ACC112 (cell line): Measurements from ENCODE around the gene NPRL2.

Experiments
- H2AFZ ChIP-seq: fragments of 200-600 bp; sonication (generic); one replicate; pipeline ENCODE4 v1.6.0; 2017; ENCODE audit warnings: antibody characterized with exemption, low read length; ENCODE audit not compliant: unreplicated experiment
- H3K27ac ChIP-seq: fragments of 200-600 bp; sonication (generic); 2 replicates; pipeline ENCODE4 v1.5.1; 2014; ENCODE audit warnings: low read depth, mild to moderate bottlenecking, antibody characterized with exemption, low read length, moderate library complexity
- H3K27me3 ChIP-seq: fragments of 200-600 bp; sonication (generic); 2 replicates; pipeline ENCODE4 v1.6.1; 2014; ENCODE audit warnings: mild to moderate bottlenecking, antibody characterized with exemption, low read length, moderate library complexity, mixed read lengths; ENCODE audit not compliant: insufficient read depth
- H3K36me3 ChIP-seq: fragments of 200-600 bp; sonication (generic); 2 replicates; pipeline ENCODE4 v1.6.1; 2016; ENCODE audit warnings: mild to moderate bottlenecking, antibody characterized with exemption, low read length, moderate library complexity, mixed read lengths; ENCODE audit not compliant: insufficient read depth
- H3K4me1 ChIP-seq: fragments of 200-600 bp; sonication (generic); one replicate; pipeline ENCODE4 v1.6.1; 2016; ENCODE audit warnings: low read length, mixed read lengths; ENCODE audit not compliant: insufficient read depth, unreplicated experiment, control insufficient read depth
- H3K4me3 ChIP-seq: fragments of 200-600 bp; sonication (generic); 2 replicates; pipeline ENCODE4 v1.5.1; 2014; ENCODE audit warnings: mild to moderate bottlenecking, low read depth, low read length
- H3K79me2 ChIP-seq: fragments of 200-600 bp; sonication (generic); one replicate; pipeline ENCODE4 v1.6.0; 2016; ENCODE audit warnings: low read length; ENCODE audit not compliant: control insufficient read depth, unreplicated experiment, insufficient read depth

Gene NPRL2

GRCh38 chr3:50303013-50303815, 47.4 kb downstream of the NPRL2 start, which contains the start of gene HYAL1:
Gene HYAL1, minus strand, starts transcription at chr3:50303574. Its CDS starts 618 bp downstream, at chr3:50302956.
- Histone ChIP-seq H3K27ac (no peak within 1 kb of the TSS), H3K79me2 (peaks cover 5% of the 10 kb centered on the region), H3K4me1 (peaks cover 17% of the 10 kb centered on the region), H2AFZ (no peak within 1 kb of the TSS), H3K4me3 (0 out of 2 replicates have a peak within 1 kb of the TSS, but pooled peaks have one; percentile 10), H3K36me3 (no peaks in the 10 kb centered on the region), H3K27me3 (no peaks in the 10 kb centered on the region)

GRCh38 chr3:50302095-50303012, 48.2 kb downstream of the NPRL2 start:
- Histone ChIP-seq H3K27ac (no peak overlapping the region), H3K79me2 (peaks cover 5% of the 10 kb centered on the region), H3K27me3 (no peaks in the 10 kb centered on the region), H3K36me3 (no peaks in the 10 kb centered on the region), H2AFZ (no peak overlapping the region), H3K4me3 (no peak overlapping the region), H3K4me1 (peaks cover 20% of the 10 kb centered on the region)

GRCh38 chr3:50300681-50301254, 49.8 kb downstream of the NPRL2 start:
- peak overlapping the region; percentile 82 for H3K27ac ChIP-seq
- H3K4me3 ChIP-seq = peak overlapping the region; percentile 76
- H3K4me1 ChIP-seq = peaks cover 20% of the 10 kb centered on the region
- H3K36me3 ChIP-seq = no peaks in the 10 kb centered on the region
- no peak overlapping the region for H2AFZ ChIP-seq
- peaks cover 5% of the 10 kb centered on the region for H3K79me2 ChIP-seq
- no peaks in the 10 kb centered on the region for H3K27me3 ChIP-seq

GRCh38 chr3:50299929-50300680, 50.5 kb downstream of the NPRL2 start:
- Histone ChIP-seq H3K79me2 (peaks cover 5% of the 10 kb centered on the region), H3K27ac (peak overlapping the region; percentile 82), H3K4me1 (peaks cover 20% of the 10 kb centered on the region), H3K36me3 (no peaks in the 10 kb centered on the region), H2AFZ (peak overlapping the region; percentile 40), H3K4me3 (peak overlapping the region; percentile 76), H3K27me3 (no peaks in the 10 kb centered on the region)

- Histone ChIP-seq H3K27me3 (no peaks in the 10 kb centered on the region), H3K4me3 (peak overlapping the region; percentile 76), H2AFZ (peak overlapping the region; percentile 40), H3K4me1 (peaks cover 20% of the 10 kb centered on the region), H3K36me3 (no peaks in the 10 kb centered on the region), H3K79me2 (peaks cover 5% of the 10 kb centered on the region), H3K27ac (peak overlapping the region; percentile 82)
These were observed 51.0 kb downstream of the NPRL2 start for GRCh38 chr3:50299638-50299928.

- peak within 1 kb of the TSS; percentile 82 for H3K27ac ChIP-seq
- peaks cover 5% of the 10 kb centered on the region for H3K79me2 ChIP-seq
- peak within 1 kb of the TSS; percentile 83 for H2AFZ ChIP-seq
- peaks cover 20% of the 10 kb centered on the region for H3K4me1 ChIP-seq
- H3K27me3 ChIP-seq = no peaks in the 10 kb centered on the region
- H3K36me3 ChIP-seq = no peaks in the 10 kb centered on the region
- H3K4me3 ChIP-seq = peak within 1 kb of the TSS; percentile 90
These were observed 51.5 kb downstream of the NPRL2 start, which contains the start of the genes HYAL3 and NAA80 for GRCh38 chr3:50298836-50299637. Gene HYAL3, minus strand, starts transcription at chr3:50299405. Its CDS starts 3,803 bp downstream, at chr3:50295602. Gene NAA80, minus strand, starts transcription at chr3:50299405. Its CDS starts 1,942 bp downstream, at chr3:50297463.

GRCh38 chr3:50297896-50298725, 52.5 kb downstream of the NPRL2 start:
- no peak overlapping the region for H3K27ac ChIP-seq
- peaks cover 15% of the 10 kb centered on the region for H3K4me1 ChIP-seq
- H3K4me3 ChIP-seq = peak overlapping the region; percentile 90
- H3K79me2 ChIP-seq = peaks cover 5% of the 10 kb centered on the region
- no peaks in the 10 kb centered on the region for H3K27me3 ChIP-seq
- no peaks in the 10 kb centered on the region for H3K36me3 ChIP-seq
- H2AFZ ChIP-seq = no peak overlapping the region

GRCh38 chr3:50297384-50297775, 53.2 kb downstream of the NPRL2 start:
- Histone ChIP-seq H3K4me1 (peaks cover 20% of the 10 kb centered on the region), H2AFZ (no peak overlapping the region), H3K4me3 (no peak overlapping the region; the same call in 1 of the 2 replicates), H3K27ac (no peak overlapping the region), H3K79me2 (peaks cover 3% of the 10 kb centered on the region), H3K27me3 (no peaks in the 10 kb centered on the region), H3K36me3 (no peaks in the 10 kb centered on the region)
